ENCODE measurements around the gene SERPING1.
A peak's percentile ranks its signal among the peaks of the same experiment; 100 is the strongest.

SERPING1 gene

GRCh38 chr11:57598831-57599155 lies 1.3 kb downstream of the SERPING1 start:
- 72% methylated on average over 5 of the region's 5 CpGs for WGBS
- no peaks in the 10 kb centered on the region for H3K9me3 ChIP-seq (ENCODE audit: insufficient read depth, low read depth, low read length)
- peak overlapping the region; percentile 23; the same call in 1 of the 2 replicates for H3K9ac ChIP-seq (ENCODE audit: low read depth, low read length)
- H3K36me3 ChIP-seq (ENCODE audit: insufficient read depth, low read length): peaks cover 14% of the 10 kb centered on the region
- peaks cover 19% of the 10 kb centered on the region for H3K4me1 ChIP-seq (ENCODE audit: insufficient read depth, low read length)
- H3K27me3 ChIP-seq (ENCODE audit: insufficient read depth, low read length): no peaks in the 10 kb centered on the region
- H3K27ac ChIP-seq (ENCODE audit: low read depth, low read length): peak overlapping the region; percentile 90; the same call in 1 of the 2 replicates
- peak overlapping the region; percentile 56 for H3K4me3 ChIP-seq (ENCODE audit: low read length)

GRCh38 chr11:57599381-57599780 lies 1.9 kb downstream of the SERPING1 start:
- peaks cover 19% of the 10 kb centered on the region for H3K4me1 ChIP-seq (ENCODE audit: insufficient read depth, low read length)
- 63% methylated on average over 2 of the region's 2 CpGs for WGBS
- H3K4me3 ChIP-seq (ENCODE audit: low read length): peak overlapping the region; percentile 56
- H3K9ac ChIP-seq (ENCODE audit: low read depth, low read length): no peak overlapping the region
- H3K27ac ChIP-seq (ENCODE audit: low read depth, low read length): no peak overlapping the region
- H3K36me3 ChIP-seq (ENCODE audit: insufficient read depth, low read length): peaks cover 14% of the 10 kb centered on the region
- no peaks in the 10 kb centered on the region for H3K9me3 ChIP-seq (ENCODE audit: insufficient read depth, low read depth, low read length)
- no peaks in the 10 kb centered on the region for H3K27me3 ChIP-seq (ENCODE audit: insufficient read depth, low read length)

GRCh38 chr11:57601297-57601696 lies 3.8 kb downstream of the SERPING1 start:
- peaks cover 24% of the 10 kb centered on the region for H3K36me3 ChIP-seq (ENCODE audit: insufficient read depth, low read length)
- H3K27me3 ChIP-seq (ENCODE audit: insufficient read depth, low read length): no peaks in the 10 kb centered on the region
- H3K4me1 ChIP-seq (ENCODE audit: insufficient read depth, low read length): peaks cover 19% of the 10 kb centered on the region
- H3K27ac ChIP-seq (ENCODE audit: low read depth, low read length): no peak overlapping the region
- H3K4me3 ChIP-seq (ENCODE audit: low read length): no peak overlapping the region
- WGBS: 87% methylated on average over 3 of the region's 3 CpGs
- no peak overlapping the region for H3K9ac ChIP-seq (ENCODE audit: low read depth, low read length)
- H3K9me3 ChIP-seq (ENCODE audit: insufficient read depth, low read depth, low read length): no peaks in the 10 kb centered on the region

GRCh38 chr11:57604296-57605027 lies 7.0 kb downstream of the SERPING1 start:
- no peaks in the 10 kb centered on the region for H3K27me3 ChIP-seq (ENCODE audit: insufficient read depth, low read length)
- H3K9me3 ChIP-seq (ENCODE audit: insufficient read depth, low read depth, low read length): no peaks in the 10 kb centered on the region
- no peak overlapping the region for H3K9ac ChIP-seq (ENCODE audit: low read depth, low read length)
- H3K4me3 ChIP-seq (ENCODE audit: low read length): no peak overlapping the region
- H3K27ac ChIP-seq (ENCODE audit: low read depth, low read length): no peak overlapping the region
- peaks cover 3% of the 10 kb centered on the region; the same call in 1 of the 2 replicates for H3K4me1 ChIP-seq (ENCODE audit: insufficient read depth, low read length)
- 85% methylated on average over 8 of the region's 8 CpGs for WGBS
- peaks cover 39% of the 10 kb centered on the region for H3K36me3 ChIP-seq (ENCODE audit: insufficient read depth, low read length)

- Histone ChIP-seq H3K27ac (ENCODE audit: low read depth, low read length) (no peak overlapping the region), H3K4me3 (ENCODE audit: low read length) (no peak overlapping the region), H3K4me1 (ENCODE audit: insufficient read depth, low read length) (no peaks in the 10 kb centered on the region), H3K36me3 (ENCODE audit: insufficient read depth, low read length) (peaks cover 38% of the 10 kb centered on the region), H3K9ac (ENCODE audit: low read depth, low read length) (no peak overlapping the region), H3K9me3 (ENCODE audit: insufficient read depth, low read depth, low read length) (no peaks in the 10 kb centered on the region), H3K27me3 (ENCODE audit: insufficient read depth, low read length) (no peaks in the 10 kb centered on the region)
- WGBS: 91% methylated on average over 5 of the region's 5 CpGs
Observed at GRCh38 chr11:57605028-57605420, 7.5 kb downstream of the SERPING1 start.

GRCh38 chr11:57610170-57610569 lies 12.7 kb downstream of the SERPING1 start:
- no peaks in the 10 kb centered on the region for H3K9me3 ChIP-seq (ENCODE audit: insufficient read depth, low read depth, low read length)
- H3K9ac ChIP-seq (ENCODE audit: low read depth, low read length): no peak overlapping the region
- no peaks in the 10 kb centered on the region for H3K27me3 ChIP-seq (ENCODE audit: insufficient read depth, low read length)
- H3K36me3 ChIP-seq (ENCODE audit: insufficient read depth, low read length): peaks cover 62% of the 10 kb centered on the region
- no peak overlapping the region for H3K27ac ChIP-seq (ENCODE audit: low read depth, low read length)
- no peaks in the 10 kb centered on the region for H3K4me1 ChIP-seq (ENCODE audit: insufficient read depth, low read length)
- WGBS: 82% methylated on average over 4 of the region's 4 CpGs
- no peak overlapping the region for H3K4me3 ChIP-seq (ENCODE audit: low read length)

- H3K4me1 ChIP-seq (ENCODE audit: insufficient read depth, low read length): no peaks in the 10 kb centered on the region
- WGBS: 78% methylated on average over 10 of the region's 10 CpGs
Observed at GRCh38 chr11:57614234-57614772, 16.8 kb downstream of the SERPING1 start.

GRCh38 chr11:57615308-57615707 lies 17.8 kb downstream of the SERPING1 start:
- peaks cover 10% of the 10 kb centered on the region for H3K9me3 ChIP-seq (ENCODE audit: insufficient read depth, low read depth, low read length)
- H3K36me3 ChIP-seq (ENCODE audit: insufficient read depth, low read length): peaks cover 37% of the 10 kb centered on the region
- no peak overlapping the region for H3K4me3 ChIP-seq (ENCODE audit: low read length)
- no peaks in the 10 kb centered on the region for H3K4me1 ChIP-seq (ENCODE audit: insufficient read depth, low read length)
- 89% methylated on average over 1 of the region's 1 CpG for WGBS
- H3K9ac ChIP-seq (ENCODE audit: low read depth, low read length): no peak overlapping the region
- no peak overlapping the region for H3K27ac ChIP-seq (ENCODE audit: low read depth, low read length)
- no peaks in the 10 kb centered on the region for H3K27me3 ChIP-seq (ENCODE audit: insufficient read depth, low read length)

More at GRCh38 chr11:57614234-57614772, 16.8 kb downstream of the SERPING1 start:
- H3K4me3 ChIP-seq (ENCODE audit: low read length): no peak overlapping the region
- no peak overlapping the region for H3K9ac ChIP-seq (ENCODE audit: low read depth, low read length)
- 0 out of 2 replicates have a peak, but pooled peaks cover 2% of the 10 kb centered on the region for H3K9me3 ChIP-seq (ENCODE audit: insufficient read depth, low read depth, low read length)
- no peaks in the 10 kb centered on the region for H3K27me3 ChIP-seq (ENCODE audit: insufficient read depth, low read length)
- peaks cover 41% of the 10 kb centered on the region for H3K36me3 ChIP-seq (ENCODE audit: insufficient read depth, low read length)
- H3K27ac ChIP-seq (ENCODE audit: low read depth, low read length): no peak overlapping the region

- WGBS: 96% methylated on average over 3 of the region's 3 CpGs
- peaks cover 10% of the 10 kb centered on the region for H3K9me3 ChIP-seq (ENCODE audit: insufficient read depth, low read depth, low read length)
- peaks cover 32% of the 10 kb centered on the region for H3K36me3 ChIP-seq (ENCODE audit: insufficient read depth, low read length)
- H3K27me3 ChIP-seq (ENCODE audit: insufficient read depth, low read length): no peaks in the 10 kb centered on the region
- no peak overlapping the region for H3K27ac ChIP-seq (ENCODE audit: low read depth, low read length)
- no peak overlapping the region for H3K4me3 ChIP-seq (ENCODE audit: low read length)
- no peak overlapping the region for H3K9ac ChIP-seq (ENCODE audit: low read depth, low read length)
- H3K4me1 ChIP-seq (ENCODE audit: insufficient read depth, low read length): no peaks in the 10 kb centered on the region
Observed at GRCh38 chr11:57616595-57616994, 19.1 kb downstream of the SERPING1 start.

- Histone ChIP-seq H3K36me3 (ENCODE audit: insufficient read depth, low read length) (peaks cover 20% of the 10 kb centered on the region), H3K27me3 (ENCODE audit: insufficient read depth, low read length) (no peaks in the 10 kb centered on the region)
- 90% methylated on average over 2 of the region's 2 CpGs for WGBS
Observed at GRCh38 chr11:57618438-57618837, 21.0 kb downstream of the SERPING1 start.

GRCh38 chr11:57619331-57619730 lies 21.8 kb downstream of the SERPING1 start:
- H3K4me1 ChIP-seq (ENCODE audit: insufficient read depth, low read length): no peaks in the 10 kb centered on the region
- H3K27me3 ChIP-seq (ENCODE audit: insufficient read depth, low read length): no peaks in the 10 kb centered on the region
- WGBS: 91% methylated on average over 2 of the region's 2 CpGs
- no peak overlapping the region for H3K4me3 ChIP-seq (ENCODE audit: low read length)
- peaks cover 12% of the 10 kb centered on the region for H3K36me3 ChIP-seq (ENCODE audit: insufficient read depth, low read length)
- no peak overlapping the region for H3K9ac ChIP-seq (ENCODE audit: low read depth, low read length)
- peaks cover 10% of the 10 kb centered on the region for H3K9me3 ChIP-seq (ENCODE audit: insufficient read depth, low read depth, low read length)
- H3K27ac ChIP-seq (ENCODE audit: low read depth, low read length): no peak overlapping the region

More at GRCh38 chr11:57618438-57618837, 21.0 kb downstream of the SERPING1 start:
- no peak overlapping the region for H3K9ac ChIP-seq (ENCODE audit: low read depth, low read length)
- H3K4me3 ChIP-seq (ENCODE audit: low read length): no peak overlapping the region
- no peak overlapping the region for H3K27ac ChIP-seq (ENCODE audit: low read depth, low read length)
- peaks cover 10% of the 10 kb centered on the region for H3K9me3 ChIP-seq (ENCODE audit: insufficient read depth, low read depth, low read length)
- no peaks in the 10 kb centered on the region for H3K4me1 ChIP-seq (ENCODE audit: insufficient read depth, low read length)

Data from HUES64 (cell line).